ENCODE measurements around the gene TNS3.

The TNS3 gene

GRCh38 chr7:47357361-47357760, 224.6 kb downstream of the TNS3 start:
- DNase-seq = no peak

- no peak for DNase-seq
These were observed 225.7 kb downstream of the TNS3 start for GRCh38 chr7:47356261-47356660.

- DNase-seq = no peak
These were observed 226.2 kb downstream of the TNS3 start for GRCh38 chr7:47355684-47356083.

DNA sequence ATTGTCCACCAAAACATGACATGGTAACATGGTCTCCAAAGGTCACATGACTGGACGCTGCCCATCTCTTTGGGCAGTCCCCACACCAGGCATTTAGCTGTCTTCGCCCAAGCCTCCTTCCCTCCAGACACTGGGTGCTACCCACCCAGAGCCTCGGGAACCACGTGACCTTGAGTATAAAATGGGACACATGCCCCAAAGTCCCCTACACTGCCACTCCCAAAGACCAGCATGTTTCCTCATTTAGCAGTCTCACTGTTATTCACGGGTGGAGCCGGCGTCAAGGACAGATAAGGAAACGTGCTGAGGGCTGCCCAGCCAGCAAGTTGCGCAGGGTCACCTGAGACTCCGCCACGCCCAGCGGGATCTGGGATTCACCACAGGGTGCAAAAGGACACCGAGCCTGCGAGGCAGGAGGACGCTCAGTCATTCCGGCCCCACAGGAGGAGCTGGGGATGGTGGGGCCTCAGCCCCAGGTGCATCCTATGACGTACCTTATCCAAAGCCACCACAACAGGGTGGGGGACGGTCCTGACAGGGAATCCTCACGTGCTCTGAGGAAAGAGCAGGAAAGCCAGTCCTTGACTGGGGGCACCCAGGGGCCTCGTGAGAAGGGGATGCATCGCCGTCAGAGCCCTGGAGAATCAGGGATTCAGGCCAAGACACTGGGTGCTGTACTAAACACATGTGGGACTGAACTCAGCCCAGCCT, 226.9 kb downstream of the TNS3 start:
- DNase-seq = no peak

DNA sequence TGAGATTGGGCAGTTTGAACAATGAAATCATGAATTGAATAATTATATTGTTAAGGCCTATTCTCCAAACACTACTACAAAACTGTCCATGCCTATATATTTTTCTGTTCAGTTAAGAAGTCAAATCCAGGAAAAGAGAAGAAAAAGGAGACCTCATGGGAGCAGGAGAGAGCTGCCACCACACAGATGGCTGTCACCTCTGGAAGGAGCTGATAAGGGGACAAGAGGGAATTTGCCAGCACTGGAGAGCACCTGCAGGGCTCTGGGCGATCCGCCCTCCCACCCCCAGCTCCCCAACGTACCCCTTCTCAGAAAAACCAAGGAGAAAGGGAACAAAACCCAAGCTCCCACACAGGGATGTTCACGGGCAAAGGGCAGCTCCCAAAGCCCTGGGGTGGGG, 227.8 kb downstream of the TNS3 start:
- DNase-seq = no peak

GRCh38 chr7:47352394-47352968, 229.4 kb downstream of the TNS3 start:
- DNase-seq = no peak

DNA sequence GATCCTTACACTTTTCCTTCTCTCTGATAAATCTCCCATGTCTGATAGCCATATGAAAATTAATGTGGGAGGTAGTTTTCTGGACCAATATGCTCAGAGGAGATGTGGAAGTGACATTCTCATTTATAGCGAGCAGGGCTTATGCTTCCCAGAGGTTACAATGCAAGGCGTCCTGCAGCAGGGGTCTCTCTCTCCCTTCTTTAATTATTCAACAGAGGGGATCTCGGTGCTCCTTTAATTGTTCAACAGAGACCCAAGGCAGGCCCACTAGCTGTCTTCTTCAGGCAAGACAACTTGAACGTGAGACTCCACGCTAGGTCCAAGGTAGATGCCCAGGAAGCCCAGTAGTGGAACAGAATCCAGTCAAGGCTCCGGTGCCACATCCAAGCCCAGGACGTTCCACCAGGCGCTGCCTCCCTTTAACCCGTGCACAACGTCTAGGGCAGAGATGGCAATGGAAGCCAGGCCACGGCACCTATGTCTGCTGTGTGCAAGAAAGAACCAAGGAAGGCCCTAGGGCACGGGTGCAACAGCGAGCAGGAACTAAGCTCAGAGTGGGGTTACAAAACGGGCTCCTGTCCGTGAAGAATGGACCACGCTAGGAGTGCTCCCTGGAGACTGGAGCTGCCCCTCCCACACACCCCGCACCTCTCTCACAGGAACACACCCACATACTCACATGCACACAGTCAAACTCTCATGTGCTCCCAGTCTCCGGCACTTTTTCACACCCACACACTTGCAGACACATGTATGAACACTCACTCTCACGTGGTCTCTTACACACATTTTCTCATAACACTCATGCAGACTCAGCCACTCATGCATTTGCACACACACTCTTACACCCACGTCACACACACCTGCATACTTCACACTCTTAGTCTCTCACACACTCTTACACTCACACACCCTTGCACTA, 230.4 kb downstream of the TNS3 start:
- no peak for DNase-seq

DNA sequence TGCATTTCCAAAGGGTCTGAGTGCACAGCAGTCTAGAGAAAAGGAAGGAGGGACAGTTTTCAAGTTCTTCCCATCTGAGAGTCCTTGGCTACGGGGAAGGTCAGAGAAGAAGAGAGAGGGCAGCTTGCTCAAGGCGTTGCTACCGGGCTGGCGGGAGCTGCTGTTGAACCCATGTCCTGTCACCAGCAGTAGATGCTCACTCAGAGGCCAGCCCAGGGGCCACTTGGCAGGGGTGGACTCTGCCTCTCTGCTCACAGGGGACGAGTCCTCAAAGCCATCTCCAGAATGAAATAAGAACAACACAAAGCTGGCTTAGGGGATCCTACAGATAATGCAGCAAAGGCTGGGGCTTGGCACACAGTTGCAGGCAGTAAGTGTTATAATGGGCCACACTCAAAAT, 231.5 kb downstream of the TNS3 start:
- DNase-seq = no peak

DNA sequence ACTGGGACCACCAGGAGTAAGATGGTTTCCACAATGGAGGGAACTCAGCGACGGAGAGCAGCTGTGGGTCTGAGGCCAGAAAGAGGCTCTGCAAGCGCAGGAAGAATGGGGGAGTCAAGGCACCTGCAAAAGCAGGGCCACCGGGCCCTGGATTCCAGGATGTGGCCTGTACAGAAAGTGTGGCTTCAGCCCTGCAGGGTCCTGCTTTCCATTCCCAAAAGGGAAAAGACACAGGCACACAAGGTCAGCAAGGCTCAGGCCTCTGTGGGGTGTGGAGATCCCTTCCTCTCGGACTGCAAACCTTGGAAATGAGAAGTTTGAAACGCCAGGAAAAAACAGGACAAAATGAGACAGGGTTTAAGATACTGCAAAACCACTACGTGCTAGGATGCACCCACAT, 232.5 kb downstream of the TNS3 start:
- DNase-seq = no peak

- DNase-seq = no peak
These were observed 234.0 kb downstream of the TNS3 start for GRCh38 chr7:47347816-47348385.

DNA sequence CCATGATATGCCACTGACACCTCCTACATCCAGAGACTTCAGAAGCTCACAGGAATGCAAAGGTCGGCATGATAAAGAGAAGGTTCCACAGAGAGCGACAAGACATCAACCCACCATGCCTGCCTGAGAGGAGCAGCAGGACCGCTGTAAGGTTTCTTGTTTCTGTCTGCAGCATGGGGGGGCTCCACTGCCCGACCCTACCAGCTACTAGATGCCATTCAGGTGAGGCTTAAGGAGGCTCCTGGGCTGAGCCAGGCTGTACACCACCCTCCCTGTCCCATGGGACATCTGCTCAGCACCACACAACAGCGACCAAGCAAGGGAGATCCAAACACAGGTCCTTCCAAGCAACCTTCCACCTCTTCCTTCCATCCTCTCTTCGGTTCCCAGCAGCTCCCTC, 234.6 kb downstream of the TNS3 start:
- no peak for DNase-seq

DNA sequence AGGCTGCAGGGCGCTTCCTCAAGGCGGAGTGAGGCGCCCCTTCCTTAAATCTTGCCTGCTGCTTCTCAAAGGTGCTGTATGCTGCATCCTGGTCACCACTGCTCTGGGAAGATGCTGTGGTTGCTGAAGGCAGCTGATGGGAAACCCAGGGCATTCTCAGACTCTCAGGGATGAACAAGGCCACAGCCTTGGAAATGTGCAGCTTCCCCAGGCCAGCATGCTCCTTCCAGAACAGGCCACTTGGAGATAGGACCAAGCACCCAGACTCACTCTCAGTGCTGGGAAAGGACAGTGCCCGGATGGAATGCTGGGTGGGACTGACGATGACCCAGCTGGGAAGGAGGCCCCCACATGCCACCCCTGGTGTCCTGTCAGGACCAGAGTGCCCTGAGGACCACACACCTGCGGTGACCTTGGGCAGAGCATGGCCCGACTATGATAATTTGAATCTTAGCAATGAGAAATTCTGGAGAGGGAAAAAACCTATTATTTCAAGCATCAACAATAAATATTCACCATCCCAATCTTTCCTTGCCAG, 235.5 kb downstream of the TNS3 start:
- no peak for DNase-seq

DNA sequence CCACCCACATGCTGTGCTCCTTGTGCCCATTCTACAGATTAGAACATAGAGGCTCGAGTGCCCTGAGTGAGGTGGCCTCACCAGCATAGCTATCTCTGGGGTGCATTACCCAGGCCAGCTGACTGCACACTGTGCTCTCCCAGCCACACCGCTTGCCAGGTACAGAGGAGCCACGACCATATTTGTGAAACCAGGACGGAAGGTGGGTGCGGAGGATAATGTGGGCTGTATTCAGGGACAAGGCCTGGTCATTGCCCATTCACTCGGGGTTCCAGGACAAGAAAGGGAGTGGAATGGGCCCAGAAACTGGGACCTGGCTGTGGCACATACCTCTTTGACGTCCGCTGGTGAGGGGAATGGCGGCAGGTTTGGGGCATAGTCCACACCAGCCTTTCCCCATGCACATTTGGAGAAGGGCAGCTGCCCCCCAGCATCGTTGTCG, 236.0 kb downstream of the TNS3 start:
- no peak for DNase-seq

DNA sequence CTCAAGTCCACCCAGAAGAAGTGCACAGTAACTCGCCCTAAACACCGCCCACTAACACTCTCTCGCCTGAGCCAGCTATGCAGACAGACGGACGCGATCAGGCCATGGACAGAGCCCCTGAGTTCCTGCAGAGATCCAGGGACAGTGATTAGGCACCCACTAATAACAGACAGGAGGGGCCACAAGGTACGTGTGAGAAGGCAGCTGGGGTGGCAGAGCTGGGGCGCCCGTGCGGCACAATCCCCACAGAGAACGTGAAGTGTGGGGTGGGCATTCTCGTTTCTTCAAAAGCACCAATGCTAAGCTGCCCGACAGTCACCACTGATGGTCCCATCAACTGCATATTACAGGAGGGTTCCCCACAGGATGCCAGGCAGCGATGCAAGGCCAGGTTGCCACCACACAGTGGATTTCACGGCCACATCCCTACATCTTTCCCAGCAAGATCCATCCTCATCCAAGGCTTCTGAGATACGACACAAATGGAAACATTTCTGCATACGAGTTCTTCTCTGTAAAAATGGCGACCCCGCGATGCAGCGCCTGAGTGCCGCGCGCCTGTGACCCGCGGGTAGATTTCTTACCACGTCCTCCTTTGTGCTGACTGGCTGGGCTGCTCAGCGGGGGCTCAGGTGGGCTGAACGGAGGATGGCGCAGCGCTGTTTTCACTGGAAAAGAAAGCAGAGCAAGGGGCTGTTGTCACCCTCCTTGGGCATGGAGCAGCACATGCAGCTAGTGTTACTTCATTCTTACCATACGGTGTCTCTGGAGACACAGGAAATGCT, 237.5 kb downstream of the TNS3 start:
- DNase-seq = no peak

GRCh38 chr7:47343061-47343455, 238.9 kb downstream of the TNS3 start:
- no peak for DNase-seq

DNA sequence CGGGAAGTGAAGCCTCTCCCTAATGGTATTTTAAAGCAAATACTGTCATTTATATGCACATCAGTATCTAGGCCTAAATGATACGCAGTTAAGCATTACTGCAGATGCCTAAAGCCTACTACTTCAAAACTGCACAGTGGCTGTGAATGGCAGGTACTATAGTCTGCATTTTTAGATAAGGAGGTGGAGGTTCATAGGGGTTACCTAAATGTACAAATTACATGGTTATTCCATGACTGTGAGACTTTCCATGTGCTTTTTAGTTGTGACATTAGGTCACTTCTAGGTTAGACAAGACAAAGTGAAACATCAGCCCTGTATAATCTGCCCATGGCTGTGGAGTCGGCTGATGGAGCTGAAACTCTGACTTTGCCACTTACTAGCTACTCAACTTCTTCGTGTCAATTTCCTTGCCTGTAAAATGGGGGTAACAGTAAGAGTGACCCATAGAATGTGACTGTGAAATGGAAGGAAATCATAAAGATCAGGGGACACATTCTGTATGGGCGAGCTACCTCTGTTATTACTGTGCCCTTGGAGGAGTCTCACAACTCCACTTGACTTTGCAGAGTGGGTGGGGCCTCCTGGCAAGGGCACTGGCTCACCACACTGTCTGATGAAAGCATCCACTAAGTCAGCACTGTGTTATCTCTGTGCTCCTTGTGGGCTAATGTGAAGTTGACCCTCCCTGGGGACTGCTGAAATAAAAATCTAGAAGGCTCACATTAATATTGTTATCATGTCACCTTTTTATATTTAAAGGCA, 239.4 kb downstream of the TNS3 start:
- DNase-seq = no peak

DNA sequence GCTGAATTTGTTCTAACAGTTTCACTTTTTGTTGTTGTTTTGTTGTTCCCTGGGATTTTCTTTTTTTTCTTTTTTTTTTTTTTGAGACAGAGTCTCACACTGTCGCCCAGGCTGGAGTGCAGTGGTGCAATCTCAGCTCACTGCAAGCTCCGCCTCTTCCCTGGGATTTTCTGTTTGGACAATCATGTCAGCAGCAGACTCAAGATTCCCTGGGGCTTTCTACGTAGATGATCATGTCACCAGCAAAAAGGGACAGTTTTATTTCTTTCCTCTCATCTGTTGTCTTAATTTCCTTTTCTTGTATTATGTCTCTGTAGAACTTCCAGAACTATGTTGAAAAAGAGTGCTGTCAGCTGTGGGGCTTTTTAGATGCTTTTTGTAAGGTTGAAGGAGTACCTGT, 241.4 kb downstream of the TNS3 start:
- no peak for DNase-seq

GRCh38 chr7:47338026-47338425, 243.9 kb downstream of the TNS3 start:
- DNase-seq = no peak

GRCh38 chr7:47337531-47337930, 244.4 kb downstream of the TNS3 start:
- no peak for DNase-seq

- peak; percentile 58 for DNase-seq
These were observed 245.2 kb downstream of the TNS3 start for GRCh38 chr7:47336472-47337425.

All from left hindlimb (tissue), 1 donor.